NCI-H2171 (cell line): ENCODE data around the gene MYO1E.
"Not testable (repeated sequence)": the region's sequence is repeated elsewhere in the genome, so short reads cannot be mapped to it uniquely, and the experiment has no call there.

Experiments used
- DNase-seq: peaks from one replicate; lab custom pipeline; 2025; lab: John Stamatoyannopoulos, UW

MYO1E gene

GRCh38 chr15:59292442-59293151 lies 80.1 kb downstream of the MYO1E start:
- DNase-seq, result no peak

- DNase-seq, result no peak
Measured at GRCh38 chr15:59291213-59291549, 81.5 kb downstream of the MYO1E start.

DNA sequence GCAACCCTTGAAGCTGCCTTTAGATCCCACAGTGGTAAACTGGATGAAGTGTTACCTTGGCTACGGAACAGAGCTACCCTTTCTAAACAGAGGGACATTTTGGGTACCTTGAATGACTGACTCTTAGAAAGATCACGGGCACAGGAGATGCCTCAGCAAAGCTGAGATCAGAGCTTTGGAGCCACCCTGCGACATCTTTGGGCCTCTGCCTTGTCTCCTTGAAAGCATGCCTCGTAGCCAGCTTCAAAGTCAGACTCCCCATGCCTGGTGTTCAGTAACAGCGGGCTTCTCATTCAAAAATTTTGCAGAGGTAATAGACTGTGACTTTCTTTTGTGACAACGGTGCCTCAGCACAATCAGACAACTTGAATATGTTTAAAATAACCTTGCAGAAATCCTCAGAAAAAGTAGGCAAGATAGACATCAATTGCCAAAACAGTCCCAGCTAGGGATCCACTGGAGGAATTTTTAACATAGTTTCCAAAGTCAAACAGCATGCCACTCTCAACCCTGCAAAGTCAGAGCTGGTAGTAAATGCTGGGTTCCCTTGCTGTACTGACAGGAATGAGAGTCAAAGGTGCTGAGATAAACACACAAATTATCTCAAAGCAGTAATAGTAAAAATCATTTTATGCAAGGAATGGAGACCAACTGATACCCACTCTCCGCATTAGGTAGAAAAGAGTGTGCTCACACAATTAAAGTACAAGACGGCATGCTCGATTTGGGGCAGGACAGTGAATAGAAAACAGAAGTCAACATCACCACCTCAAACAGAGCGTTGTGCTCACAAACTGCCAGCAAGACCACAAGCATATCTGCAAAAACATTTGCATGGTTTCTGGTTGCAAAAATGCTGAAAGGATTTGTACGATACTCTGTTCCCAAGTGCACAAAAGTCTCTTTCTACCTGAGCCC lies 82.1 kb downstream of the MYO1E start:
- no peak for DNase-seq

DNA sequence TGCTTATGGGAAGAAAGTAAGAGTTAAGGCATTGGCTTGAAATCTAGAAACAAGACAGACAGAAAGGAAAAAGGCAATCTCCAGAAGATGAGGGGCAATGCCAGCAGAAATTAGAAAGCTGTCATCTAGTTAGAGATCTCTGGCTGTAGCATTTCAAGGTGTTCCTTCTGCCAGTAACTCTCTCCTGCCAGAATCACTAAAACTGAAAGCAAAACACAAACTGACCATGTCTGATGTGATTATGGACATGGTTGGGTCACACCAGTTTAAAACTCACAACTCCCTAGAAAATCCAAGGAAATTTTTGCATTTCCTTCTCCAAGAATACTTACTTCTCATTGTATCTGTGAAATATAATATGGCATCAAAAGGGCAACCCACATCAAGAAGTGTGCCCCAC lies 83.1 kb downstream of the MYO1E start:
- no peak for DNase-seq

- DNase-seq, result no peak
Measured at GRCh38 chr15:59283717-59284391, 88.8 kb downstream of the MYO1E start.

- DNase-seq, result no peak
Measured at GRCh38 chr15:59282515-59283337, 89.9 kb downstream of the MYO1E start.

DNA sequence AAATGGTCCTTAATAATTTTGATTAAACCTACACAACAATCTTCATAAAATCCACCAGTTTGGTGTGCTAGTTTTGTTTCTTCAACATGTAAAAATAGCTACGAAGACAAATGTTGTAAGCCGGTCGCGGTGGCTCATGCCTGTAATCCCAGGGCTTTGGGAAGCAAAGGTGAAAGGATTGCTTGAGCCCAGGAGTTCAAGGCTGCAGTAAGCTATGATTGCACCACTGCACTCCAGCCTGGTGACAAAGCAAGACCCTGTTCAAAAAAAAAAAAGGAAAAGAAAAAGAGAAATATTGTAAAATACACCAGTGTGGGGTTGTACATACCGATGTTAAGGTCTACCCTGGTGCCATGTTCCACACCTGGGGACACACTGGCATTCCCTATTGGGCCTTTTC lies 91.0 kb downstream of the MYO1E start:
- no peak for DNase-seq

GRCh38 chr15:59280855-59281254 lies 91.8 kb downstream of the MYO1E start:
- DNase-seq, result no peak

GRCh38 chr15:59280292-59280691 lies 92.4 kb downstream of the MYO1E start:
- not testable (repeated sequence) for DNase-seq

GRCh38 chr15:59279023-59279422 lies 93.6 kb downstream of the MYO1E start:
- DNase-seq, result no peak

DNA sequence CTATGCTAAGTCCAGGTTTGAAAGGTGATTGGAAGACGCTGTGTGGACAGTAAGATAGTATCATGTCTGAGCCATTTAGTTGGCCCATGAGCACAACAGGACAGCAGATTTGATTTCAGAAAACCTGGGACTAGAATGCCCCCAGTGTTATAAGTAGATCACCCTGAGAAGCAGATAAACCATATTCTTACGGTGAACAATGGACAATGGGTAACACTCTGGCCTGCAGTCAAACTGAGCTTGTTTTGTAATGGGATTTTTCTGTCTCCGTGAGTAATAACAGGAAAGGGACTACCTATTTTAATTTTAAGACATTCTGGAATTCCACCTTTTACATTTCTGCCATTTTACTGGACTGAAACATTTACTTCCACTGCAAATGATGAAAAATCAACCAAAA lies 94.6 kb downstream of the MYO1E start:
- no peak for DNase-seq

DNA sequence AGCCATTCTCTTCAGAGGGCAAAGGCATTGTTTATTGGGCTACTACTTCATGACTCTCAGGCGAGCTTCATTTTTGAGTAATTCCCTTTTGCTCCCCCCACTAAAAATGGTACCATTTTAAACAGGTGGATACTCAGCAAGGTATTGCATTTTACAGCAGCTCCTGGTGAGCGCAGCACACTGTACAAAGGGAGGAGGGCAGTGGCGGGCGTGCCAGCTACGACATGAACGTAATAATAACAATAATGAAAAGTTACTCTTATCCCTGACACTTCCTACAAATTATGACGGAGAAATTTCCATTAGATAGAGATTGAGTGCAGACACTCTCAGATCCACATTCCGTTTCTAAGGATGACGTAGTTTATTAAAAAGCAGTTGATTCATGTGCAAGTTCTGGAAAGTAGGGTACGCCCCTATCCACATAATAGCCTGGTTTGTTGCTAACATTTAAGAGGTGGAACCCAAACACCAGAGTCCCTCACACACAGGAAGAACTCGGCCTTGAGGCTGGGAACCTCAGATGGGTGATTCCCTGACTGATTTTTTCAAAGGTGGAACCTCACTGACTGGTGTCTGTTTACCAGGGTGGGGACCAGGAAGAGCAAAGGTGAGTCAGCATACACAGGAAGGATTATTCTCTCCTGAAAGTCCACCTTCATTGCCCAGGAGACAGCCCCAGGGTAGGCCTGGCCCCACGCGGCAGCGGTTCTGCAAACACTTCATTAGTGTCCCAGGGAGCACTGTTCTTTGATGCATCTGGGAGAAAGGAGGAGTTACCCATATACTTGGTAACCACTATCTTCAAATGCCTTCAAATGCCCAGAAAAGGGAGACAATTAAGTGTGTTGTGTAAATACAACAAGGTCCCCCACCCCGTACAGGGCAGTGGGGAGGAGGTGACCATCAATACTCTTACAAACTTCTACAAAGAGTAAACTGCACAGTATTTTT lies 96.2 kb downstream of the MYO1E start:
- no peak for DNase-seq

DNA sequence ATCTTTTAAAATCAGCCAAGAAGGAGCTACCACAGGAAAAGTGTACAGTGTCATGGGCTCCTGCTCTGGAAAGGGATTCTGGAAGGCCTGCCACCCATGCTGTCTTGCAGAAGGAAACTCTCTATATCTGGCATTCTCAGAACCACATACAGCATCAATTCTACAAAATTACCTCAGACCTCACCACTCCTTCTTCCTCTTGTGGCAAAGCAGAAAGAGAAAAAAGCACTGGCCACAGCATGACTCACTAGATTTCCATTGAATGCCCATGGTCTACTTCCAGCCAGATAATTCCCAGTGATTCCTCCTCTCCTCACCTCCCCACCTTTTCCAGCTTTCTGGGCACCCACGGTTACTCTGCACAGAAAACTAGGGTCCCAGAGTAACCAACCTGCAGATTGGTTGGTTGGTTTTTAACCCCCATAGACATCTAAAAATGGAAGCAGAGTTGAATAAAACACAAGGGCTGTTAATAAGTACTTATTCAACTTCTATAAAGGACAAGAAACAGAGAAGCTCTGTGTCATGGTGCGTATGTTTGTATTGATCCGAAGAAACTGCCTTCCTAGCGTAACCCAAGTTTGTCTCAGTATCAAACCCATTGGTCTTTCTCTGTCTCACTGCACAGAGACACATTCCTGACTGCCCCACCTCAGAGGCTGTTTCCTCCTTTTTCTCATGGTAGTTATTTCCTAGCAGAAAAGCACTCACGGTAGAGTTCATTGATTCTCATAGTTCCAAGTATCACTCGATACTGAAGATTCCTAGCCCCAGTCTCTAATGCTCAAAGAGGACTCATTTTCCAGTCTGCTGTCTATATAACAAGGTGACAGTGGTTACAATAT lies 98.3 kb downstream of the MYO1E start:
- DNase-seq, result no peak

DNA sequence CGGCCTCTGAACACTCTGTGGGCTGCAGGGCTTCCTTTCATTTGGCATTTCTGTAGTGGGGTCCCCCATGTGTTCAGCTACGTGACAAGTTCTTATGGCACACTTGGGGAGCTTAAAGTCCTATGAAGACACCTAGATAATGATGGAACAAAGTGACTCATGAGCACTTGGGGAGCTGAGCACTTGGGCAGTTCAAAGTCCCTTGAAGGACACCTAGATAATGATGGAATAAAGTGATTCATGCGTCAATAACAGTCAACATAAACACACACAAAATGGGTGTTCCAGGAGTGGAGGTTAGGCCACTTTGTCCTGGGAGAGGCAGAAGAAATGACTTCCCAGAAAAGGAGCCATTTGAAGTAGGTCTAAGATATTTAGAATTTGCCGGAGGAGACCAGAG lies 99.4 kb downstream of the MYO1E start:
- no peak for DNase-seq

DNA sequence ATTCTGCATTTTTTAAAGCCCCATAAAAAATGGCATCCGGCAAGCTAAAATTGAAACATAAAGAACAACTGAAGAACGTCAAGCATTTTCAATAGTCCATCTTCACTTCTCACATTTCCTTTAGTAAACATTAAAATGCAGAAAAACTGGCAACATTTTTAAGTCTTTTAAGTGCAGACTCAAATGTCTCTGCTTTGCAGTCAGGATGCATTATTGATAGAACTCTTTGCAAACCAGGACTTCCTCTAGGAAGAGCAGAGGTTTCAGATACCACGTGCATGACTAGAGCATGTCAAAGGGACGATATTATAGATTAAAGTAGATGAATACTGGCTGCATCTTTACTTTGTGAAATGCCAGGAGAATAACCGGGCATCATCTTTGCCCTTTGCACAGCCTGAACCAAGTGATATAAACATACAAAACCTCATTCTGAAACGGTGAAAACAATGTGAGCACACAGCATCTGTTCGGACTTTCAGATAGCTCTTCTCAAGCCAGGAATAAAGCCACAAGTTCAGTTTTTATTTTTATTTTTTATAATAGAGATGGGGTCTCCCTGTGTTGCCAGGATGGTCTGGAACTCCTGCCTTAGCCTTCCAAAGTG lies 101.0 kb downstream of the MYO1E start:
- DNase-seq, result no peak

GRCh38 chr15:59268852-59269407 lies 103.7 kb downstream of the MYO1E start:
- DNase-seq, result no peak

DNA sequence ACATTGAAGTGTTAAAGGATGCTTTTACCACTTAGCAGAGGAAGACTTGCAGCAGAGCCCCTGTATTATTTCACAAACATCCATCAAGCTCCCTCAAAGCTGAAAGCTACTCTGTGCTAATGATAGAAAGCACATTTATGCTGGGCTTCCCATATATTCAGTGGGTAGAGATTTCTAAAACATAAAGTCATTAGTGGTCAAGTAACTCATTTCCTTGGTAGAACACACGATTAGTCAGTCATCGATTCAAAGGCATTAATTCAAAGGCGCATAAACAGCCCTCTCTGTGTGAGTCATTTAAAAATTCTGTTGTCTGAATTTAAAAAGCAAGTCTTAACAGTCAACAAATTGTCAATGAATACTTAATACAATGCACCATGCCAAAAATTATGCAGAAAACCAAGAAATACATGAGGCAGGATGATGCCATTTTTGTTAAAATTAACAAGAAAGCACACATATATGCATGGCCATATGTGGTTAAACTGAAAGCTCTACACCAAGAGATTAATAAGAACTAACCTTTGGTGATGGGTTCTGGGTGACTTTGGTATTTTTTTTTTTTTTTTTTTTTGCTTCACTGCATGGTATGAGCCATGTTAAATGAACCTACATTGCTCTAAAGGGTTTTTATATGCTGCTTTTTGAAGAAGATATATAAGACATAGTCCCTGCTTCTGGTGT lies 104.4 kb downstream of the MYO1E start:
- no peak for DNase-seq

DNA sequence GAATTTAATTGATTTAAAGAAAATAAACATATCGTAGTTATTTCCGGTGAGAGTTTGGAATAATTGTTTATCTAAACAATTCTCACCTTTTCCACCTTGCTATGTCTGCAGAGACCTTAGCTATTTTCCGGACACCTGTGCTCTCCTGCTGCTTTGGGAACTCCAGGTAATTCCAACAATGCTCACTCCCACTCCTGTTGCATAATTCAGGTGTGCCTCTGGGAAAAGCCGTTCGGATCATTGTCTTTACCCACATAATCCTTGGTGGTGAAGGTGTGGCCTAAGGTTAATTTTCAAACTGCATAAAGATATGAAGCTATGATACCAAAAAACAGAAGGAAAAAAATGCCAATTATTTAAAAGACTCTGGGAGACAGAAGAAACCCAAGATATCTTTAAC lies 106.6 kb downstream of the MYO1E start:
- no peak for DNase-seq

DNA sequence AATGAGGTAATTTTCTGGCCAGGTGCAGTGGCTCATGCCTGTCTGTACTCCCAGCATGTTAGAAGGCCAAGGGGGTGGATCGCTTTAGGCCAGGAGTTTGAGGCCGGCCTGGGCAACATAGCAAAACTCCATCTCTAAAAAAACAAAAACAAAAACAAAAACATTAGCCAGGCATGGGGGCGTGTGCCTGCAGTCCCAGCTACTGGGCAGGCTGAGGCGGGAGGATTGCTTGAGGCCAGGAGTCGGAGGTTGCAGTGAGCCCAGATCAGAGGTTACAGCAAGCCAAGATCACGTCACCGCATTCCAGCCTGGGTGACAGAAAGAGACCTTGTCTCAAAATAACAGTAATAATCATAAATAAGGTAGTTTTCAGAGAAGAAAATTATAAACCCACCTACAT lies 110.4 kb downstream of the MYO1E start:
- no peak for DNase-seq
